HUDEP-2 (cell line): Measurements from ENCODE around the gene B3GALNT2.
"Not testable (repeated sequence)": the region's sequence is repeated elsewhere in the genome, so short reads cannot be mapped to it uniquely, and the experiment has no call there.

ENCODE experiments used
- DNase-seq, 76 experiments: peaks; one replicate each; lab custom pipeline; 2025; ENCODE audit not compliant: unreplicated experiment in 76 of 76; lab: John Stamatoyannopoulos, UW

B3GALNT2 gene

GRCh38 chr1:235504122-235504493 is at the start of gene B3GALNT2:
TSS of gene B3GALNT2 (minus strand) at chr1:235504452. CDS start at chr1:235504252, 200 bp downstream.
- DNase-seq = peak in 10 of 76 experiments; percentile 43 to 90 (median 65)

- no peak for DNase-seq
Measured at GRCh38 chr1:235553112-235553551, 48.9 kb upstream of the B3GALNT2 start.

GRCh38 chr1:235552146-235552716 is 48.0 kb upstream of the B3GALNT2 start:
- peak in 8 of 76 experiments; percentile 6 to 47 (median 24) for DNase-seq

GRCh38 chr1:235549351-235550139 is 45.3 kb upstream of the B3GALNT2 start:
- DNase-seq = no peak

- DNase-seq = not testable (repeated sequence)
Measured at GRCh38 chr1:235546369-235547155, 42.3 kb upstream of the B3GALNT2 start.

GRCh38 chr1:235545292-235545930 is 41.2 kb upstream of the B3GALNT2 start:
- no peak for DNase-seq

- not testable (repeated sequence) for DNase-seq
Measured at GRCh38 chr1:235542845-235543244, 38.6 kb upstream of the B3GALNT2 start.

- DNase-seq = no peak
Measured at GRCh38 chr1:235533476-235534168, 29.4 kb upstream of the B3GALNT2 start.

- peak in 4 of 76 experiments; percentile 5 to 31 (median 14) for DNase-seq
Measured at GRCh38 chr1:235532360-235532759, 28.1 kb upstream of the B3GALNT2 start.

GRCh38 chr1:235527196-235527814 is 23.1 kb upstream of the B3GALNT2 start:
- DNase-seq = no peak

GRCh38 chr1:235525314-235525713 is 21.1 kb upstream of the B3GALNT2 start:
- DNase-seq = no peak

- DNase-seq = no peak
Measured at GRCh38 chr1:235516862-235517446, 12.7 kb upstream of the B3GALNT2 start.

GRCh38 chr1:235515844-235516512 is 11.7 kb upstream of the B3GALNT2 start:
- DNase-seq = no peak

- peak in 34 of 76 experiments; percentile 7 to 67 (median 46) for DNase-seq
Measured at GRCh38 chr1:235513495-235514366, 9.5 kb upstream of the B3GALNT2 start.

GRCh38 chr1:235511470-235512240 is 7.4 kb upstream of the B3GALNT2 start:
- no peak for DNase-seq

- DNase-seq = no peak
Measured at GRCh38 chr1:235510823-235511222, 6.6 kb upstream of the B3GALNT2 start.

- no peak for DNase-seq
Measured at GRCh38 chr1:235507623-235508022, 3.4 kb upstream of the B3GALNT2 start.
